IPS-18c (cell line): Measurements from ENCODE around the gene RHOBTB3.

Source experiments
- H3K4me3 ChIP-seq: 2 replicates; pipeline ENCODE4 v1.7.0; 2013; ENCODE audit warnings: low read depth, mild to moderate bottlenecking, low read length, moderate library complexity; ENCODE audit not compliant: insufficient read depth
- H3K9me3 ChIP-seq: one replicate; pipeline ENCODE4 v1.6.1; 2013; ENCODE audit warnings: mild to moderate bottlenecking, low read length, moderate library complexity; ENCODE audit not compliant: control insufficient read depth, insufficient read depth

The RHOBTB3 gene

DNA sequence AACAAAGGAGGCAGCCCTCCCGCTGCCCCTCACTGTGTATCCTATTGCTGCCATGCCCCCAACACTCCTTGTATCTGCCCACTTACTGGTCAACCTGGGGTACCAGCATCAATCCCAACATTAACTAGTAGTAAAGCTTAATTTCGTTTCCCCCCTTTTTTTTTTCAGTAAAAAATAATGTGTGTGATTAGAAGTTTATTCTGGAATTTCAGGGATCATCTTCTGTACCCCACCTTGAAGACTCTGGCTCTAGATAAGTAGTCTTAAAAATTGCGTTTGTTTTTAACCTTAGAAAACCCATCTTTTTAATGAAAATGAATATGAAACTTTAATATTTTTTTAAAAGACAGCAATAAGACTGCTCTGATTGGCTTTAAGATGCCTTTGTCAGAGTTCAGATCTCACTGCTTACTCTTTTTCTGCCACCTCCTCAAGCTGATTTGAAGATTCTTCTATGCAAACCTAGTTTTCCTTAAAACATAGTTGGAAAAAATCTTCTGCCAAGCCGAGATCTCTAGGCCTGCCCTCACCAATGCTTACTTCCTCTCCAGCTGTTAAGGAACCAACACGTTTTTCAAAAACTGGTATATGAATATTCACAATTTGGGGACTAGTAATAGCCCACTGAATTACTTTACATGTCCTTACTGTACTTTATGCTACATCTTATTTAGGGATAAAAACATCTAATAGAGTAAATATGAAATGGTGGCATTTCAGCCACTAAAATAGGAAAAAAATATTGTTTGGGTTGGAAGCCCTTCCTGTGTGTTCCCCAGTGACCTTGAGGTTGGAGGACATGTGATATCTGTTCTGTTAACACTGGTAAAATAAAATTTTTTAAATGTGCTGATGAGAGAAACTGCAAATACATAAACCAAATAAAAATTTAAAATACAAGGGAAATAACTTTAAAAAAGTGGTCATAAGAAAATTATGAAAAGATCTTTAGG is 4.0 kb upstream of the RHOBTB3 start:
- Histone ChIP-seq H3K4me3 (no peak overlapping the region), H3K9me3 (no peaks in the 10 kb centered on the region)

GRCh38 chr5:95727764-95728191 is 3.4 kb upstream of the RHOBTB3 start:
- no peaks in the 10 kb centered on the region for H3K9me3 ChIP-seq
- no peak overlapping the region for H3K4me3 ChIP-seq

DNA sequence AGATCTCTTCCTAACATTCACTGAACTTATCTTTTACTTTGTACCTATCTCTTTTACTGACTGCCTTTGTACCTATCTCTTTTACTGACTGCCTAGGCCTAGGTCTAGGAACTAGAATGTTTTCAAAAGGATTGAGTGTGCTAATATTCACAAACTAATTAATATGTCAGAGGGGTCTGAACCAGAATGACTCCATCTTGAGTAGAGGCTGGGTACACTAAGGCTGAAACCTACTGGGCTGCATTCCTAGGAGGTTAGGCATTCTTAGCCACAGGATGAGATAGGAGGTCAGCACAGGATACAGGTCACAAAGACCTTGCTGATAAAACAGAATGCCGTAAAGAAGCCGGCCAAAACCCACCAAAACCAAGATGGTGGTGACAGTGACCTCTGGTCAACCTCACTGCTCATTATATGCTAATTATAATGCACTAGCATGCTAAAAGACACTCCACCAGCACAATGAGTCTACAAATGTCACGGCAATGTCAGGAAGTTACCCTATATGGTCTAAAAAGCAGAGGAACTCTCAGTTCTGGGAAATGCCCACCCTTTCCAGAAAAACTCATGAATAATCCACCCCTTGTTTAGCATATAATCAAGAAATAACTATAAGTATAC is 2.5 kb upstream of the RHOBTB3 start:
- no peaks in the 10 kb centered on the region for H3K9me3 ChIP-seq
- no peak overlapping the region for H3K4me3 ChIP-seq

- Histone ChIP-seq H3K9me3 (no peaks in the 10 kb centered on the region), H3K4me3 (no peak overlapping the region)
Measured at GRCh38 chr5:95729115-95730010, 1.8 kb upstream of the RHOBTB3 start.

GRCh38 chr5:95730011-95730700 is 980 bp upstream of the RHOBTB3 start:
- Histone ChIP-seq H3K9me3 (no peaks in the 10 kb centered on the region), H3K4me3 (peak overlapping the region; percentile 77)

GRCh38 chr5:95731571-95732554 is 727 bp downstream of the RHOBTB3 start:
- H3K4me3 ChIP-seq, result peak overlapping the region; percentile 77
- no peaks in the 10 kb centered on the region for H3K9me3 ChIP-seq

- no peak overlapping the region for H3K4me3 ChIP-seq
Measured at GRCh38 chr5:95733107-95733665, 2.0 kb downstream of the RHOBTB3 start.

GRCh38 chr5:95734187-95734586 is 3.1 kb downstream of the RHOBTB3 start:
- no peaks in the 10 kb centered on the region for H3K9me3 ChIP-seq

More at GRCh38 chr5:95733107-95733665, 2.0 kb downstream of the RHOBTB3 start:
- H3K9me3 ChIP-seq, result no peaks in the 10 kb centered on the region

DNA sequence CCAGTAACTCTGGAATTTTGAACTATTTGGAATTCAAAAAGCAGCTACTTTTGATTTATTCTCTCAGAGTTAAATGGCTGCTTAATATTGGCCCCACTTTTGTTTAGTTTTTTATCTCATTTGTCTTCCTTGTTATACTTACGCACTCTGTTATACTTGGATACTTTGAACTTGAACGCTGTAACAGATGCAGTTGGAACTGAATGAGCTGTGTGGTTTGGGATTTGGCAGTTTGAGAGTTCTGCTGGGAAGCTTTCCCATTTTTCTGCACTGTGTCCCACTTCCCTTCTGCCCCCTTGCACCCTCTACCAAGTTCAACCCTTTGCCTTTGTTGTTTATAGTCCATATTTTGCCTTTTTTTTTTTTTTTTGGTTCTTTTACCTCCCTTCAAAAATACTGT is 3.8 kb downstream of the RHOBTB3 start:
- Histone ChIP-seq H3K9me3 (no peaks in the 10 kb centered on the region), H3K4me3 (no peak overlapping the region)

More at GRCh38 chr5:95734187-95734586, 3.1 kb downstream of the RHOBTB3 start:
- H3K4me3 ChIP-seq, result no peak overlapping the region

DNA sequence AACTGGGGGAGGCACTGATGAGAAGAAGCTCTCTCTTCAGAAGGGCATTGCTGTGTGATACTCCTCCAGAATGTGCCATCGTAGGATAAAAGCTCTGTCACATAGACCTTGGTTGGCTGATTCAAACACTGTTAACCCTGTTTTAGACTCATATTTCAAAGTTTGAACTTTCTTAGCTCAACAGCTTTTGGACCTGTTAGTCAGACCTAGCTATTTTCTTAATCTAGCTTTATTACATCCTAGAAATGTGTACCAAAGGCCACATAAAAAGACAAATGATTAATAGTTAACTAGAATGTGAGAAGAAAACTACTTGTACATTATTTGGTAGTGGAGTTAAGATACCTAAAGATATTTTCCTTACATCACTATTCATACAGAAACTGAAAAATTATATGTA is 4.3 kb downstream of the RHOBTB3 start:
- H3K4me3 ChIP-seq, result no peak overlapping the region
- no peaks in the 10 kb centered on the region for H3K9me3 ChIP-seq

GRCh38 chr5:95738072-95738471 is 6.9 kb downstream of the RHOBTB3 start:
- H3K9me3 ChIP-seq, result no peaks in the 10 kb centered on the region
- no peak overlapping the region for H3K4me3 ChIP-seq

GRCh38 chr5:95738834-95739233 is 7.7 kb downstream of the RHOBTB3 start:
- Histone ChIP-seq H3K4me3 (no peak overlapping the region), H3K9me3 (no peaks in the 10 kb centered on the region)

- H3K4me3 ChIP-seq, result no peak overlapping the region
Measured at GRCh38 chr5:95739857-95740256, 8.7 kb downstream of the RHOBTB3 start.

DNA sequence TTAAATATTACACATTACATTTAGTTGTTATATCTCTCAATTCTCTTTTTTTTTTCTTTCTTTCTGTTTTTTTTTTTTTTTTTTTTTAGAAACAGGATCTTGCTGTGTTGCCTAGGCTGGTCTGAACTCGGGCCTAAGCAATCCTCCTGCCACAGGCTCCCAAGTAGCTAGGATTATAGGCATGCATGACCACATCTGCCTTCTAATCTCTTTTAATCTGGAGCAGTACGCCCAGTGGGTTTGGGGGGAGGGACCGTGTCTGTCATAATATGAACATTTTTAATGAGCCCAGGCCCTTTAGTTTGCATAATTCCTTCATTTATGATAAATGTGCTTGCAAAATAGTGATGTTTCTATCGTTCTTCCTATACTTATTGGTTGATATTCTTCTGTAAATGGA is 10.3 kb downstream of the RHOBTB3 start:
- no peaks in the 10 kb centered on the region for H3K9me3 ChIP-seq
- H3K4me3 ChIP-seq, result no peak overlapping the region

More at GRCh38 chr5:95739857-95740256, 8.7 kb downstream of the RHOBTB3 start:
- no peaks in the 10 kb centered on the region for H3K9me3 ChIP-seq

- H3K9me3 ChIP-seq, result no peaks in the 10 kb centered on the region
- H3K4me3 ChIP-seq, result no peak overlapping the region
Measured at GRCh38 chr5:95743232-95743631, 12.1 kb downstream of the RHOBTB3 start.
